K562 (cell line): Measurements from ENCODE around the gene UBA52. TPM values are rescaled to one million over a fixed set of nuclear protein-coding genes. Genes with fewer than 3 reads are reported as not detected.
A peak's percentile ranks its signal among the peaks of the same experiment; 100 is the strongest.

Source experiments
- CCAR2 ChIP-seq: fragments of 200-400 bp; formaldehyde crosslinking; IDR thresholded peaks from 2 replicates; pipeline ENCODE4 v1.6.1; 2017; ENCODE audit warnings: mild to moderate bottlenecking, low read depth, low read length
- CHCHD3 ChIP-seq: fragments of 250-450 bp; sonication (Bioruptor Pico); IDR thresholded peaks from 2 replicates; pipeline ENCODE4 v2.1.2; 2022; ENCODE audit warnings: mild to moderate bottlenecking
- CREBBP ChIP-seq: IDR thresholded peaks from one replicate; pipeline ENCODE4 v1.6.1; 2012; ENCODE audit warnings: low read depth, mild to moderate bottlenecking, control low read depth, inconsistent platforms, low read length
- ETS2 ChIP-seq: IDR thresholded peaks from 2 replicates; pipeline ENCODE4 v1.6.1; 2016; ENCODE audit warnings: borderline replicate concordance, missing genetic modification characterization, mild to moderate bottlenecking, moderate library complexity, missing compliant biosample characterization; ENCODE audit not compliant: poor library complexity, severe bottlenecking
- MED1 ChIP-seq: sonication (generic); formaldehyde crosslinking; IDR thresholded peaks from 2 replicates; pipeline ENCODE4 v1.8.1; 2023; ENCODE audit warnings: missing genetic modification reagents, borderline replicate concordance
- PTBP1 ChIP-seq: fragments of 200-400 bp; formaldehyde crosslinking; IDR thresholded peaks from 2 replicates; pipeline ENCODE4 v1.6.1; 2017; ENCODE audit warnings: low read depth, low read length
- ZNF133 ChIP-seq: fragments of 250-450 bp; sonication (Bioruptor Pico); IDR thresholded peaks from 2 replicates; pipeline ENCODE4 v1.4.0; 2020; ENCODE audit warnings: mild to moderate bottlenecking
- ZNF830 ChIP-seq: fragments of 250-450 bp; sonication (Bioruptor Pico); IDR thresholded peaks from 2 replicates; pipeline ENCODE4 v1.5.0; 2021; ENCODE audit warnings: mild to moderate bottlenecking
- polyA plus RNA-seq, 8 experiments: library from polyadenylated mRNA; depleted of rRNA in 4 of 8; stranded (reverse) in 5 of 8; unstranded in 3 of 8; fragments of >200 nt; fragmentation: Nextera tagmentation in 2 of 8; fragmentation: Illumina TruSeq in 1 of 8; extraction: Ambion mirVana in 2 of 8; extraction: Trizol in 1 of 8; gene quantifications; 2 replicates each; pipeline versions ENCODE4 v1.2.1 to v1.2.3, GENCODE V29; 2011 to 2014; ENCODE audit warnings: inconsistent platforms in 1 of 8, missing spikeins in 1 of 8
- total RNA-seq, 7 experiments: library from RNA; depleted of rRNA in 6 of 7; stranded (reverse); fragments of >200 nt in 6 of 7; fragmentation: Illumina TruSeq in 2 of 7; extraction: Trizol in 2 of 7; gene quantifications; 2 replicates each; pipeline versions ENCODE4 v1.2.1 to v1.2.3, GENCODE V29; 2011 to 2021; ENCODE audit warnings: low replicate concordance in 1 of 7
- TF ChIP-seq, protein P1 (sequence below), 2 experiments: fragments of 450-650 bp; IDR thresholded peaks; 2 replicates each; pipeline ENCODE4 v1.6.1; 2016
- TF ChIP-seq, protein P2 (sequence below): fragments of 450-650 bp; IDR thresholded peaks from 2 replicates; pipeline ENCODE4 v1.6.1; 2016; ENCODE audit warnings: mild to moderate bottlenecking, moderate library complexity
- TF ChIP-seq, protein P3 (sequence below): sonication (generic); formaldehyde crosslinking; IDR thresholded peaks from 2 replicates; pipeline ENCODE4 v1.8.0; 2022; ENCODE audit warnings: missing genetic modification reagents, mild to moderate bottlenecking, moderate library complexity, borderline replicate concordance
- TF ChIP-seq, protein P4 (sequence below): sonication (generic); formaldehyde crosslinking; IDR thresholded peaks from 2 replicates; pipeline ENCODE4 v1.5.0; 2020; ENCODE audit warnings: missing genetic modification reagents

Gene UBA52
- total and polyA plus RNA-seq, 9 of the 15 experiments (the other 6 are each of a cell fraction or from before 2014, with no cell fraction given), result 1,110 to 2,751 (median 1,733) TPM

DNA sequence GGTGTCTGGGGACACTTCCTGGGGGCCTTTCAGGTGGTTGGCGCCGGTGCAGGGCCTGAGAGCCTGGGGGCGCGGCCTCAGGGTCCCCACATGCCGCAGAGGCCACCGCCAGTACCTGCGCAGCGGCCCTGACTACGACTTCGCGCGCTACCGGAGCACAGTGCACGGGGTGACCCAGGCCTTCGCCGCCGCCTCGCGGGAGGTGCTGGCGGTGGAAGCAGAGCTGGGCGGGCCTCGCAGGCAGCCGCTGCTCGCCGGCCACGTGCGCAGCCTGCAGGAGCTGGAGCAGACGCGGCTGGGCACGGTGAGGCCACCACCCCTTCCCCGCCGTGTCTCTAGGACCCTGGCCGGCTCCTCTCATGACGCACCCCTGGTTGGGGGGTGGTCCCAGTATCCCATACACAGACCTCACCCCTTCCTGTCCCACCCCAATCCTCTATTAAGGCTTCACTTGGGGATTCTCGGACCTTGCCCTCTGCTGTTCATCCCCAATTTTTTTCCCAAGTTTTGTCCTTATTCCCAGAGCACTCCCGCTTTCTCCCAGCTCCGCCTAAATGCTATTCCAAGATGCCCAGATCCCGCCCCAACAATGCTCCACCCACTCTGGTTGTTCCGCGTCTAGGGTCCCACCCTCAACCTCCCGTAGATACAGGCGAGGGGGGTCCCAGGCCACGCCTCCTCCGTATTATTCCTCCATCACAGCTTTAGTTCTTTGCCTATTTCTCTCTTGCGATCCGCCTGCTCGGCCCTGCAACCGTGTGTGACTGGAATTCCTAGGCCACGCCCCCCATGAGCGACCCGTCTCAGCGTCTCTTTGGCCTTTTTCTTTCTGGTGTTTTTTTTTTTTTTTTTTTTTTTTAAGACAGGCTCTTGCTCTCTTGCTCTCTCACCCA, 18.0 kb downstream of the UBA52 start (continued):
- TF ChIP-seq, protein P1, sequence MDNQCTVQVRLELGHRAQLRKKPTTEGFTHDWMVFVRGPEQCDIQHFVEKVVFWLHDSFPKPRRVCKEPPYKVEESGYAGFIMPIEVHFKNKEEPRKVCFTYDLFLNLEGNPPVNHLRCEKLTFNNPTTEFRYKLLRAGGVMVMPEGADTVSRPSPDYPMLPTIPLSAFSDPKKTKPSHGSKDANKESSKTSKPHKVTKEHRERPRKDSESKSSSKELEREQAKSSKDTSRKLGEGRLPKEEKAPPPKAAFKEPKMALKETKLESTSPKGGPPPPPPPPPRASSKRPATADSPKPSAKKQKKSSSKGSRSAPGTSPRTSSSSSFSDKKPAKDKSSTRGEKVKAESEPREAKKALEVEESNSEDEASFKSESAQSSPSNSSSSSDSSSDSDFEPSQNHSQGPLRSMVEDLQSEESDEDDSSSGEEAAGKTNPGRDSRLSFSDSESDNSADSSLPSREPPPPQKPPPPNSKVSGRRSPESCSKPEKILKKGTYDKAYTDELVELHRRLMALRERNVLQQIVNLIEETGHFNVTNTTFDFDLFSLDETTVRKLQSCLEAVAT (IDR thresholded peaks at IDR 0.05), result peak in 1 of 2 experiments; percentile 92; a peak in 1 of 4 replicates
- TF ChIP-seq ZNF133 (CRISPR knock-in tag), result no peak
- no peak for TF ChIP-seq CCAR2
- no peak for TF ChIP-seq PTBP1
- TF ChIP-seq CREBBP, result no peak
- TF ChIP-seq, protein P2, sequence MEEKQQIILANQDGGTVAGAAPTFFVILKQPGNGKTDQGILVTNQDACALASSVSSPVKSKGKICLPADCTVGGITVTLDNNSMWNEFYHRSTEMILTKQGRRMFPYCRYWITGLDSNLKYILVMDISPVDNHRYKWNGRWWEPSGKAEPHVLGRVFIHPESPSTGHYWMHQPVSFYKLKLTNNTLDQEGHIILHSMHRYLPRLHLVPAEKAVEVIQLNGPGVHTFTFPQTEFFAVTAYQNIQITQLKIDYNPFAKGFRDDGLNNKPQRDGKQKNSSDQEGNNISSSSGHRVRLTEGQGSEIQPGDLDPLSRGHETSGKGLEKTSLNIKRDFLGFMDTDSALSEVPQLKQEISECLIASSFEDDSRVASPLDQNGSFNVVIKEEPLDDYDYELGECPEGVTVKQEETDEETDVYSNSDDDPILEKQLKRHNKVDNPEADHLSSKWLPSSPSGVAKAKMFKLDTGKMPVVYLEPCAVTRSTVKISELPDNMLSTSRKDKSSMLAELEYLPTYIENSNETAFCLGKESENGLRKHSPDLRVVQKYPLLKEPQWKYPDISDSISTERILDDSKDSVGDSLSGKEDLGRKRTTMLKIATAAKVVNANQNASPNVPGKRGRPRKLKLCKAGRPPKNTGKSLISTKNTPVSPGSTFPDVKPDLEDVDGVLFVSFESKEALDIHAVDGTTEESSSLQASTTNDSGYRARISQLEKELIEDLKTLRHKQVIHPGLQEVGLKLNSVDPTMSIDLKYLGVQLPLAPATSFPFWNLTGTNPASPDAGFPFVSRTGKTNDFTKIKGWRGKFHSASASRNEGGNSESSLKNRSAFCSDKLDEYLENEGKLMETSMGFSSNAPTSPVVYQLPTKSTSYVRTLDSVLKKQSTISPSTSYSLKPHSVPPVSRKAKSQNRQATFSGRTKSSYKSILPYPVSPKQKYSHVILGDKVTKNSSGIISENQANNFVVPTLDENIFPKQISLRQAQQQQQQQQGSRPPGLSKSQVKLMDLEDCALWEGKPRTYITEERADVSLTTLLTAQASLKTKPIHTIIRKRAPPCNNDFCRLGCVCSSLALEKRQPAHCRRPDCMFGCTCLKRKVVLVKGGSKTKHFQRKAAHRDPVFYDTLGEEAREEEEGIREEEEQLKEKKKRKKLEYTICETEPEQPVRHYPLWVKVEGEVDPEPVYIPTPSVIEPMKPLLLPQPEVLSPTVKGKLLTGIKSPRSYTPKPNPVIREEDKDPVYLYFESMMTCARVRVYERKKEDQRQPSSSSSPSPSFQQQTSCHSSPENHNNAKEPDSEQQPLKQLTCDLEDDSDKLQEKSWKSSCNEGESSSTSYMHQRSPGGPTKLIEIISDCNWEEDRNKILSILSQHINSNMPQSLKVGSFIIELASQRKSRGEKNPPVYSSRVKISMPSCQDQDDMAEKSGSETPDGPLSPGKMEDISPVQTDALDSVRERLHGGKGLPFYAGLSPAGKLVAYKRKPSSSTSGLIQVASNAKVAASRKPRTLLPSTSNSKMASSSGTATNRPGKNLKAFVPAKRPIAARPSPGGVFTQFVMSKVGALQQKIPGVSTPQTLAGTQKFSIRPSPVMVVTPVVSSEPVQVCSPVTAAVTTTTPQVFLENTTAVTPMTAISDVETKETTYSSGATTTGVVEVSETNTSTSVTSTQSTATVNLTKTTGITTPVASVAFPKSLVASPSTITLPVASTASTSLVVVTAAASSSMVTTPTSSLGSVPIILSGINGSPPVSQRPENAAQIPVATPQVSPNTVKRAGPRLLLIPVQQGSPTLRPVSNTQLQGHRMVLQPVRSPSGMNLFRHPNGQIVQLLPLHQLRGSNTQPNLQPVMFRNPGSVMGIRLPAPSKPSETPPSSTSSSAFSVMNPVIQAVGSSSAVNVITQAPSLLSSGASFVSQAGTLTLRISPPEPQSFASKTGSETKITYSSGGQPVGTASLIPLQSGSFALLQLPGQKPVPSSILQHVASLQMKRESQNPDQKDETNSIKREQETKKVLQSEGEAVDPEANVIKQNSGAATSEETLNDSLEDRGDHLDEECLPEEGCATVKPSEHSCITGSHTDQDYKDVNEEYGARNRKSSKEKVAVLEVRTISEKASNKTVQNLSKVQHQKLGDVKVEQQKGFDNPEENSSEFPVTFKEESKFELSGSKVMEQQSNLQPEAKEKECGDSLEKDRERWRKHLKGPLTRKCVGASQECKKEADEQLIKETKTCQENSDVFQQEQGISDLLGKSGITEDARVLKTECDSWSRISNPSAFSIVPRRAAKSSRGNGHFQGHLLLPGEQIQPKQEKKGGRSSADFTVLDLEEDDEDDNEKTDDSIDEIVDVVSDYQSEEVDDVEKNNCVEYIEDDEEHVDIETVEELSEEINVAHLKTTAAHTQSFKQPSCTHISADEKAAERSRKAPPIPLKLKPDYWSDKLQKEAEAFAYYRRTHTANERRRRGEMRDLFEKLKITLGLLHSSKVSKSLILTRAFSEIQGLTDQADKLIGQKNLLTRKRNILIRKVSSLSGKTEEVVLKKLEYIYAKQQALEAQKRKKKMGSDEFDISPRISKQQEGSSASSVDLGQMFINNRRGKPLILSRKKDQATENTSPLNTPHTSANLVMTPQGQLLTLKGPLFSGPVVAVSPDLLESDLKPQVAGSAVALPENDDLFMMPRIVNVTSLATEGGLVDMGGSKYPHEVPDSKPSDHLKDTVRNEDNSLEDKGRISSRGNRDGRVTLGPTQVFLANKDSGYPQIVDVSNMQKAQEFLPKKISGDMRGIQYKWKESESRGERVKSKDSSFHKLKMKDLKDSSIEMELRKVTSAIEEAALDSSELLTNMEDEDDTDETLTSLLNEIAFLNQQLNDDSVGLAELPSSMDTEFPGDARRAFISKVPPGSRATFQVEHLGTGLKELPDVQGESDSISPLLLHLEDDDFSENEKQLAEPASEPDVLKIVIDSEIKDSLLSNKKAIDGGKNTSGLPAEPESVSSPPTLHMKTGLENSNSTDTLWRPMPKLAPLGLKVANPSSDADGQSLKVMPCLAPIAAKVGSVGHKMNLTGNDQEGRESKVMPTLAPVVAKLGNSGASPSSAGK, result peak; percentile 99
- TF ChIP-seq, protein P3, sequence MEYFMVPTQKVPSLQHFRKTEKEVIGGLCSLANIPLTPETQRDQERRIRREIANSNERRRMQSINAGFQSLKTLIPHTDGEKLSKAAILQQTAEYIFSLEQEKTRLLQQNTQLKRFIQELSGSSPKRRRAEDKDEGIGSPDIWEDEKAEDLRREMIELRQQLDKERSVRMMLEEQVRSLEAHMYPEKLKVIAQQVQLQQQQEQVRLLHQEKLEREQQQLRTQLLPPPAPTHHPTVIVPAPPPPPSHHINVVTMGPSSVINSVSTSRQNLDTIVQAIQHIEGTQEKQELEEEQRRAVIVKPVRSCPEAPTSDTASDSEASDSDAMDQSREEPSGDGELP (CRISPR knock-in tag), result peak; percentile 79
- no peak for TF ChIP-seq ETS2 (tag)
- TF ChIP-seq CHCHD3, result no peak
- no peak for TF ChIP-seq ZNF830 (CRISPR knock-in tag)
- TF ChIP-seq MED1, result no peak
- TF ChIP-seq, protein P4, sequence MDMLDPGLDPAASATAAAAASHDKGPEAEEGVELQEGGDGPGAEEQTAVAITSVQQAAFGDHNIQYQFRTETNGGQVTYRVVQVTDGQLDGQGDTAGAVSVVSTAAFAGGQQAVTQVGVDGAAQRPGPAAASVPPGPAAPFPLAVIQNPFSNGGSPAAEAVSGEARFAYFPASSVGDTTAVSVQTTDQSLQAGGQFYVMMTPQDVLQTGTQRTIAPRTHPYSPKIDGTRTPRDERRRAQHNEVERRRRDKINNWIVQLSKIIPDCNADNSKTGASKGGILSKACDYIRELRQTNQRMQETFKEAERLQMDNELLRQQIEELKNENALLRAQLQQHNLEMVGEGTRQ (CRISPR knock-in tag), result peak; percentile 70
